CD4-positive, alpha-beta T cell treated with Interleukin-6 for 4 hours (primary cell): ENCODE data around the gene UBXN7.
"Not testable (repeated sequence)": the region's sequence is repeated elsewhere in the genome, so short reads cannot be mapped to it uniquely, and the experiment has no call there.

ENCODE experiments used
- DNase-seq: peaks from one replicate; pipeline ENCODE4 v3.0.0-alpha.2; 2020; ENCODE audit warnings: mixed read lengths

The UBXN7 gene

DNA sequence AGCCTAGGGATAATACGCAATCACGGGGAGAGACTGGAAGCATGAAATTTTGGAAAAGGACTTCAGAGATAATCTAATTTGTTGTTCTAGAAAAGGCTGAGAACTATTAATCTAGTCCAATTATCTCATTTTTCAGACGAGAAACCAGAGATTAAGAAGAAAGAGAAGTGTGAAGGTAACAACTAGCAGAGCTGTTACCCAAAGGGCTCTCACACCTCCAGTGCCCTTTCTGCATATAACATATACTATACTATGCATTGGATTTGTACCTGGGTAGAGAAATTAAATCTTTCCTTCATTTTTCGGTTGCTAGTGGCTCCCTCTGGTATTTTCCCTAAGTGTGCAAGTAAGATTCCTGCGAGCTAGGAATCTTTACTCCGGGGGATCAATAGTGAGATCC is 80.7 kb downstream of the UBXN7 start:
- no peak for DNase-seq

DNA sequence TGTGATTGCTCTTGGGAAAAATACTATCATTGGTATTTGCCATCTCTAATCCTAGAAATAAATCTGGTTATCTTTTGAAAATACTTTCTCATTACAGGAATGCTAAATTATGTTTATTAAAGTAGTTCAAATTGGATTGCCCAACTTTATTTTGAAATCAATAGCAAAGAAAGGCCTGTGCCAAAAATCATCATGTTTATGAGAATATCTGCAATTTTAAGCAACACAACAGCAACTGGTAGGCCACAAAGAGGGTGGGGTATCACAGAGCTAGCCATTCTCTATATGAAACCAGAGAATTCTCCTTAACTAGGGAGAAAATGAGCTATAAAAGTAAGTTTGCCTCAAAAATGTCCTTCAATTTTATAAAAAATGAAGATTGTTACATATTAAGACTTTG is 82.2 kb downstream of the UBXN7 start:
- DNase-seq: no peak

DNA sequence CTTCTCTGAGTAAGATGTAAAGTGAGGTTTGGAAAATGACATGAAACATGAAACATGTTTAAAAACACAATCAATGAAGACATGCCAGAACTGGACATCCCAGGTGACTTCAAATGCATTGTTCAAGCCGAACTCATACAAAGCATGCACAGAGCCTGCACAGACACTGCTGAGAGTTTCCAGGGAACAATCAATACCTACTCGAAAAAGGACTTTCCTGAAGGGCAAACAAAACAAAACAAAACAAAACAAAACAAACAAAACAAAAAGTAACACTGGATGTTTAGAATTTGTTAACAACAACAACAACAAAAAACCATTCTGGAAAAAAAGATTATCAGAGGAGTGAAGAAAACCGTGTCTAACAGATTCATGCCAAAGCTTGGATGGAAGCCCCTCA is 83.5 kb downstream of the UBXN7 start:
- DNase-seq: no peak

DNA sequence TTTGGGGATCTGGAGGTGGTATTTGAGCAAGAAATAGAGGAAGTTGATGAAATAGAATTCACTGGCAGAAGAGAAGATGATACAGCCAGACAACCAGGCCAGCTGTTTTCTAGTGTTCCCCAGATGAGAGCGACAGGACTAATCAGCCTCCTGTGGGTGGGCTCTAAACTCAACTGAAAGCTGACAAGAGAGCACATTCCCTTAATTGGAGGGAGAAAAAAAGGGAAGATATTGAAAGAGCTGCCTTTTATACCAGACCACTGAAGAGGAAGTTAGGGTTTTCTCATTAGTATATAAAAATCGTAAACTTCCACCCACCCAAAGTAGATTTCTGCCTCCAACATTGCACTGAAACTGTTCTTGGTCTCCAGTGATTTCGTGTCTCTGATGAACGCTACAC is 87.6 kb downstream of the UBXN7 start:
- no peak for DNase-seq

DNA sequence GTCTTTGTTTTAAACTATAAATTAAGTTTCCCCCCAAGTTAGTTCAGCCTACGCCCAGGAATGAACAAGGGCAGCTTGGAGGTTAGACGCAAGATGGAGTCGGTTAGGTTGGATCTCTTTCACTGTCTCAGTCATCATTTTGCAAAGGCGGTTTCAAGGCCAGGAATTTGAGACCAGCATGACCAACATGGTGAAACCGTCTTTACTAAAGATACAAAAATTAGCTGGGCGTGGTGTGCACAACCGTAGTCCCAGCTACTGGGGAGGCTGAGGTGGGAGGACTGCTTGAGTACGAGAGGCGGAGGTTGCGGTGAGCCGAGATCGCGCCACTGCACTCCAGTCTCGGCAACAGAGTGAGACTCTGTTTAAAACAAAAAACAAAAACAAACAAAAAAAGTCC is 88.3 kb downstream of the UBXN7 start:
- not testable (repeated sequence) for DNase-seq

DNA sequence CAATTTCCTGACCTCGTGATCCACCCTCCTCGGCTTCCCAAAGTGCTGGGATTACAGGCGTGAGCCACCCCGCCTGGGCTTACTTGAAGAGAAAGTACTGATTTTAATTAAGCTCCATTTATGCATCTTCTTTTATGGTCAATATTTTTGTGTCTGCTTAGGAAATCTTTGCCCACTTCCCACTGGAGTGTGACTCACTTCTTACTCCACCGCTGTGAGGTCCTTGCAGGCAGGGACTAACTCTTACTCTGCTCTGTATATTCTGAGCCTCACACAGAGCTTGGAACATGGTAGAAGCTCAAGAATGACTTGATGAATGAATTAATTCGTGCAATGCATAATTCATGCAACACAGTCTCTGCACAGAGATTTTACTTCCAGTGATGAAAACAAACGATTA is 91.1 kb downstream of the UBXN7 start:
- DNase-seq: no peak

DNA sequence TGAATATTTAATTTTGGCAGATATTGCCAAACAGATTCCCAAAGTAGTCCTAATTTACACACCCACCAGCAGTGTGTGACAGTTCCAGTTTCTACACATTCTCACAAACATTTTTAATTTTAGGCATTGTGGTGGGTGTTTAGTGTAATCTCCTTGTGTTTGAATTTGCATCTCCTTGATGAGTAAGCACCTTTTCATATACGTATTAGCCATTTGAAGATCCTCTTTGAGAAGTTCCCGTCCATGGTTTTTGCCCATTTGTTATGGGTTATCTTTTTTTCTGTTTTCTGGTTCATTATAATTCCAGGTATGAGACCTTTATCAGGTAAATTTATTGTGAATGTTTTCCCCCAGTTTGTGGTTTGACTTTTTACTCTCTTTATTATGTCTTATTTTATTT is 91.8 kb downstream of the UBXN7 start:
- no peak for DNase-seq

DNA sequence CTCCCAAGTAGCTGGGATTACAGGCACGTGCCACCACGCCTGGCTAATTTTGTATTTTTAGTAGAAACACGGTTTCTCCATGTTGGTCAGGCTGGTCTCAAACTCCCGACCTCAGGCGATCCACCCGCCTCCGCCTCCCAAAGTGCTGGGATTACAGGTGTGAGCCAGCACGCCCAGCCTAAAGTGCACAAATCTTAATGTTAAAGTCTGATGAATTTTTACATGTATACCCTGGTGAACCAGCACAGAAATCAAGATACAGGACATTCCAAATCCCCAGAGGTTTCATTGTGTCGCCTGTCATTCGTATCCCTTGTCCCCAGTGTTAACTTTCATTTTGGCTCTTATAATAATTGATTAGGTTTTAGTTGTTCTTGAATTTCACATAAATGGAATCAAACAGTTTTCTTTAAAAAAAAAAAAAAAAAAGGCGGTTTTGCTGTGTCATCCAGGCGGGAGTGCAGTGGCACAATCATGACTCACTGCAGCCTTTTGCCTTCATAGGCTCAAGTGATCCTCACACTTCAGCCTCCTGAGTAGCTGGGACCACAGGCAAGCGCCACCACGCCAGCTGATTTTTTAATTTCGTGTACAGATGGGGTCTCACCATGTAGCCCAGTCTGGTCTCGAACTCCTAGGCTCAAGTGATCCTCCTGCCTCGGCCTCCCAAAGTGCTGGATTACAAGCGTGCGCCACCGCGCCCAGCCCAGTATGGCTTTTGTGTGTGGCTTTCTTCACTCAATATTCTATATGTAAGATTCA is 92.6 kb downstream of the UBXN7 start:
- no peak for DNase-seq

DNA sequence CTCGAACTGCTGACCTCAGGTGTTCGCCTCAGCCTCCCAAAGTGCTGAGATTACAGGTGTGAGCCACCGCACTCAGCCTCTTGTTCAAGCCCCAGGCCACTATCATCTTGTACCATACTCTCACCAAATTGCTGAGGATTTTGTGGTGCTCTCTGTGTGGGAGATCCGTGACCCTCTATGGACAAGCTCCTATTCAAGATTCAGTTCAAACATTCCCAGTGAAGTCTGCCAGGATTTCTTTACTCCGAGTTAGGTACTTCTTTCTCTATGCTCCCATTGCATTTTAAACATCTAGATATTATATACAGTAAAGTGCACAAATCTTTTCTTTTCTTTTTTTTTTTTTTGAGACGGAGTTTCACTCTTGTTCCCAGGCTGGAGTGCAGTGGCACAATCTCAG is 93.2 kb downstream of the UBXN7 start:
- DNase-seq: no peak

DNA sequence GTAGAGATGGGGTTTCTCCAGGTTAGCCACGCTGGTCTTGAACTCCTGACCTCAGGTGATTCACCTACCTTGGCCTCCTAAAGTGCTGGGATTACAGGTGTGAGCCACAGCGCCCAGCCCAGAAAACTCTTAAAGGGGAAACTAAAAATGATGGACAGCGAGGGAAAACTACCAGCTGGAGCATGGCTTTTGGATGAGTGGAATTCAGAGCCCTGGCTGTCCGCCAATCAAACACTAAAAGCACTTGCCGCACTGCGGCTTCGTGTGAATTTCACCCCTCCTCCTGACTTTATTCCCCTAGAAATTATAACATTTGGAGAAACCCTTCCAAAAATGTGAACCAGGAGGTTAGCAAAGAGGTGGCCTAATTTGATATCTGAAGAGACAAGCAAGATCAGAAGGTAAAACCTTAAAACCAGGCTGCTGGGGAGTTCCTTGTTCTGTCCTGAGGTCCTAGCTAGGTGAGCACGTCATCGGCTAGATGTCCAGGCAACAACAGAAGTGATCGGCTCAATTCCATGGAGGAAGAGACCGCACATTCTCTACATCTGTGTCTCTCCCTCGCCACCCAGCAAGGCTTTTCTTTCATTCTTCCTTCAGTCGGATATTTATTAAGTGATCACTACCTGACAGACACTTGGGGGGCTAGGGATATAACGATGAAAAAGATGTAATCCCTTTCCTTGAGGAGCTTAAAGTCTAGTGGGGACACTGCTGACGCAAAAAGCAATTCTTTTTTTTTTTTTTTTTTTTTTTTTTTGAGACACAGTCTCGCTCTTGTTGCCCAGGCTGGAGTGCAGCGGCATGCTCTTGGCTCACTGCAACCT is 95.7 kb downstream of the UBXN7 start:
- DNase-seq: no peak

DNA sequence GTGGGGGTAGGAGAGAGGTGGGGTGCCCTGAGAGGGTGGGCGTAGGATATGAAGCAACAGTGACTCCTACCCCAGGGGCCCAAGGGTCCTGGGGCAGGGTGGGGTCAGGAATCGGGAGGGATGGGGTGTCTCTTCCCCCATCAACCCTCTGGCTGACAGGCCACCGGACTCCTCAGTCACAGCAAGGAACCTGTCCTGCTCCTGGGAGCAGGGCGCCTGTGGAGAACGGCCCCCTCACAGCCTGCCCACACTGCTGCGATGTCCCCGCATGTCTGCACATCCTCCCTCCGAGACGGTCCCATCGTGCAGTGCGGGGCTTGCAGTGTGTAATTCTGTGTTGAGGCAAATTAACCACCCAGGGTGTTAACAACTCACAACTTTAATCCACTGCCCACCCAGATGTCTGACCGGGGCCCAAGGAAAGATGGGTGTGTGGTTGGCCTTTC is 96.7 kb downstream of the UBXN7 start:
- DNase-seq: no peak

DNA sequence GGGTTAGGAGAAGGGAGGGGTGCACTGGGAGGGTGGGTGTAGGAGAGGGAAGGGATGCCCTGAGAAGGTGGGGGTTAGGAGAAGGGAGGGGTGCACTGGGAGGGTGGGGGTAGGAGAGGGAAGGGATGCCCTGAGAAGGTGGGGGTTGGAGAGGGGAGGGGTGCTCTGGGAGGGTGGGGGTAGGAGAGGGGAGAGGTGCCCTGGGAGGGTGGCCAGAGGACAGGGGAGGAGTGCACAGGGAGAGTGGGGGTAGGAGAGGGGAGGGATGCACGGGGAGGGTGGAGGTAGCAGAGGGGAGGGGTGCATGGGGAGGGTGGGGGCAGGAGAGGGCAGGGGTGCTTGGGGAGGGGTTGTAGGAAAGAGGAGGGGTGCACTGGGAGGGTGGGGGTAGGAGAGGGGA is 97.2 kb downstream of the UBXN7 start:
- no peak for DNase-seq

DNA sequence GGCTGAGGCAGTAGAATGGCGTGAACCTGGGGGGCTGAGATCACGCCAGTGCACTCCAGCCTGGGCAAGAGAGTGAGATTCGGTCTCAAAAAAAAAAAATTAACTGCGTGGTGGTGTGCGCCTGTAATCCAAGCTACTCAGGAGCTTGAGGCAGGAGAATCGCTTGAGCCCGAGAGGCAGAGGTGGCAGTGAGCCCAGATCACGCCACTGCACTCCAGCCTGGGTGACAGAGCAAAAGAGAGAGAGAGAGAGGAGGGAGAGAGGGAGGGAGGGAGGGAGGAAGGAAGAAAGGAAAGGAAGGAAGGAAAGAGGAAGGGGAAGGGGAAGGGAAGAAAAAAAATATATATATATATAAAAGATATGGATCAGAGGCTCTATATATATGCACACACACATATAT is 100.1 kb downstream of the UBXN7 start:
- no peak for DNase-seq

DNA sequence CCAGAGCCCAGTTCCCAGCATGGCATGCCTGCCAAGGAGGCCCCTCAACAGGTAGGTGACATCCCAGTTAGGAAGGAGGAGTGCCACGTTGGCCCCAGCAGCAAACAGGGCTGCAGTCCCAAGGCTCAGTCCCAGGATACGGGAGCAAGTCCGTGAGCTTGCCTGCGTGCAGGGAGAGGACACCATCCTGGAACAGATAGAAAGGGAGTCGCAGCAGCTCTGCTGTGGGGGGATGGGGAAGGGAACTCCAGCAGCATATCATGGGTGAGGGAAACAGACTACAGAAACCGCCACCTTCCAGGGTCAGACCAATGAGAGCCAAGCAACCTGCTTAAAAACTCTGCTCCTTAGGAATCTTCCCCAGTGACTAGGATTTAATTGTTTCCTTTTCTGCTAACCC is 104.8 kb downstream of the UBXN7 start:
- DNase-seq: no peak

DNA sequence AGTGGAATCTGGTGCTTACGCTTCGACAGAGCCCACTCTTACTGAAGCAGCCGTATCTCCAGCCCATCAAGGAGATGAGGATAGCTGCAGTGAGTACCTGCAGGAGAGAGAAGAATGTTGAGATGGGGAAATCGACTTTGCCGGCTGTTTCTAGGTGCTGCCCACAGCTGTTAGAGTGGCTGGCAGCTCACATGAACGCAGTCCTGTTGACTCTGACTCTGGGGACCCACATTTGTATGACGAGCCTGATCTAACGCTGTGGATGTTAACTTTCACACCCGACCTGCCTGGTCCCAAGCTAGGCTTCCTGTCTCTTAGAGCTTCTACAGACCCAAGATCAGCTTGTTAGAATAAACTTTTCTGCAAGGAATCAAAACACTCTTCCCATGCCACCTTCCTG is 105.3 kb downstream of the UBXN7 start:
- DNase-seq: no peak

DNA sequence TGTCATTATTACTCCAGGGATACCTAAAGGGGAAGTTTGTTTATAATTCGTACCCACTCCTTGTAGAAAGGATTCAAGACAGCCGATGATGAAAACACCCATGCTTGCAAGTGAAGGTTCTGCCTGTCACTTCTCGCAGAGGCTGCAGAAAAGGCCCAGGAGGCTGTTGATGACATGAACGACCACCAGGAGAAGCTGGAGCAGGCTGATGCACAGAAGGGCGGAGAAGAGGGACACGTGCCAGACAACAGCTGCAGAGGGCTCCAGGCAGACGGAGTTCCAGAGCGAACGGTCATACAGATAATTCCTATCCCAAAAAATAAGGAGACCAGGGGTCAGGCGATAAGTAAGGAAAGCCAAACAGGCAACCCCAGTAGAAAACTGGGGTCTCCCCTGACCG is 108.5 kb downstream of the UBXN7 start:
- no peak for DNase-seq

DNA sequence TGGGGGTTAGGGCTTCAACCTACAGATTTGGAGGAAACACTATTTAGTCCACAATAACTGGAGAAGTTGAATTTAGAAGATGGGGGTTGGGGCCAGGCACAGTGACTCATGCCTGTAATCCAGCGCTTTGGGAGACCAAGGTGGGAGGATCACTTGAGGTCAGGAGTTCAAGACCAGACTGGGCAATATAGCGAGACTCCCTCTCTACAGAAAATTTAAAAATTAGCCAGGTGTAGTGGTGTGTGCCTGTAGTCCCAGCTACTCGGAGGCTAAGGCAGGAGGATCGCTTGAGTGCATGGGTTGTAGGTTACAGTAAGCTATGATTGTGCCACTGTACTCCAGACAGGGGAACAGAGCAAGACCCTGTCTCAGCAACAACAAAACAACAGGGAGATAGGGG is 109.2 kb downstream of the UBXN7 start:
- no peak for DNase-seq

DNA sequence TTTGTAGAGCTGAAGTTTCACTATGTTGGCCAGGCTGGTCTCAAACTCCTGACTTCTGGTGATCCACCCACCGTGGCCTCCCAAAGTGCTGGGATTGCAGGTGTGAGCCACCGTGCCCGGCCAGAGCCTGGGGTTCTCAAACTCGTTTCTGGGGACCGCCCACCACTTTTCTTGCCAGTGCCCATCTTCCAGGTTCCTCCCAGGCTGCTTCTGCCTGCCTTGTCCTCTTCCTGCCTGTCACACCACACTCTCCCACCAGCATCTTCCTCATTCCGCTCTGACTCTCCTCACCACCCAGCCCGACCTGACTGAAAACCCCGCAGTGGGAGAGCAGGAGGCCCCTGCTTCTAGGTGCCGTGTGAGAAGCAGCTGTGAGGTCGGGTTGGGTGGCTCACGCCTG is 111.1 kb downstream of the UBXN7 start:
- DNase-seq: no peak

DNA sequence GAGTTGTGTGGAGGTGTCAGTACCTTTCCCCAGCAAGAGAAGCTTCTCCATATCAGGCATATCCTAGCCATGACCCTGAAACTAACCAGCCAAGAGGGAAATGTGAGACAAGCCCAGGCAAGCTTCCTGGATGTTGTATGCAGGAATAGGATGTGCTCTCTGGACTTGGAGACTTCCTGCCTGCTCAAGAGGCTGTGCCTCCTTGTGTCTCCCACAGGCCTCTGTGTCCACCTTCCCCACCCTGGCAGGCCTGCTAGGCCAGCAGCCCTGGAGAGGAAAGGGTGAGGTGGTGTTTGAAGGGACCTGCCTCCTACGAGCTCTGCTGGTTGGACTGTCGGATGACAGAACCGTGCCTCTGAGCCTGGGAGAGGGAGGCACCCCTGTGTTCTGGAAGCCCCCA is 112.1 kb downstream of the UBXN7 start:
- DNase-seq: no peak

DNA sequence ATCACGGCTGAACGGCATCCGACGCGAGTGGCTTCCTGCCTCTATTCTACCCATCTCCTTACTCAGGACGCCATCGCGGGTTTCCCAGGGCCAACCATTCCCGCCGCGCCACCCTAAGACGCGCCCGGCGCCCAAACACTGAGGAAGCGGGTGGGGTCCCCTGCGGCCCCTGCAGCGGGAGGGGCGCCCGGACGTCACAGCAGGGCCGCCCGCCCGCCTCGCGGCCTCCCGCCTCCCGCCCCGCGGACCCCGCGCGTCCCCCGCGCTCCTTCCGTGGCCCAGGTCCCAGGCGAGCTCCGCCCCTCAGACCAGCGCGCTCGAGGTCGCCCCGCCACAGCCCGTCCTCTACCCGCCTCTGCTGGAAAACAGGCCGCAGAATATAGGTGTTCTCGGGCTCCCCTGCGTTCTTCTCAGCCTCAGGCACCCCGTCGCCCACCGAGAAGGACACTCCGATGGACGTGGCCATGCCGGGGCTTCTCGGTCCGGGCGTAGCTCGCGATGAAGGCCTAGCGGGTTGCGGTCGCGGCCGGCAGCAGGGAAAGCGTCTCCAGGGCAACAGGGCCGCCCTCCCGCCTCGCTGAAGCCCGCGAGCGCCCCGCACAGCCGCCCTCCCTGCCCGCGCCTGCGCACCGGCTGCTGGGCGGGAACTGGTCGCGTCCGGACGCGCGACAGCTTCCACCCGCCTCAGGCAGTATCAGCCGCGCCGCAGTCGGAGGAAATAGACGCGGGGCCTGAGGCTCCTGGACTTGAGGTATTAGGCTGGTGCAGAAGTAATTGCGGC is 114.3 kb downstream of the UBXN7 start, which contains the start of gene DYNLT2B:
Gene DYNLT2B (minus strand): TSS at position 554 of the 781 bp plus-strand sequence. CDS start 88 bp downstream, at position 466.
- DNase-seq: peak; percentile 90

DNA sequence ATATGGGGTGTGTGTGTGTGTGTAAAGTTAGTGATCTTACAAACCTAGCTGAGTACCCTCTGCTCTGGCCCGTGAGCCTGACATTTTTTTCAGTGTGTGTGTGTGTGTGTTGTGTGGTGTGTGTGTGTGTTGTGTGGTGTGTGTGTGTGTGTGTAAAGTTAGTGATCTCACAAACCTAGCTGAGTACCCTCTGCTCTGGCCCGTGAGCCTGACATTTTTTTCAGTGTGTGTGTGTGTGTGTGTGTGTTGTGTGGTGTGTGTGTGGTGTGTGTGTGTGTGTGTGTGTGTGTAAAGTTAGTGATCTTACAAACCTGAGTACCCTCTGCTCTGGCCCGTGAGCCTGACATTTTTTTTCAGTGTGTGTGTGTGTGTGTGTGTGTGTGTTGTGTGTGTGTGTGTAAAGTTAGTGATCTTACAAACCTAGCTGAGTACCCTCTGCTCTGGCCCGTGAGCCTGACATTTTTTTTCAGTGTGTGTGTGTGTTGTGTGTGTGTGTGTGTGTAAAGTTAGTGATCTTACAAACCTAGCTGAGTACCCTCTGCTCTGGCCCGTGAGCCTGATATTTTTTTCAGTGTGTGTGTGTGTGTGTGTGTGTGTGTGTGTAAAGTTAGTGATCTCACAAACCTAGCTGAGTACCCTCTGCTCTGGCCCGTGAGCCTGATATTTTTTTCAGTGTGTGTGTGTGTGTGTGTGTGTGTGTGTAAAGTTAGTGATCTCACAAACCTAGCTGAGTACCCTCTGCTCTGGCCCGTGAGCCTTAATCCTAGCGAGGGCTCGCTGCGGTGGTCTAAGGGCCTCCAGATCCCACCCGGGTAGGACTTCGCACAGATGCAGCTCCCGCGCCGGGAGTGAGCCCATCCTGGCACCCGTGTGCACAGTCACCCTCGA is 115.2 kb downstream of the UBXN7 start:
- not testable (repeated sequence) for DNase-seq

DNA sequence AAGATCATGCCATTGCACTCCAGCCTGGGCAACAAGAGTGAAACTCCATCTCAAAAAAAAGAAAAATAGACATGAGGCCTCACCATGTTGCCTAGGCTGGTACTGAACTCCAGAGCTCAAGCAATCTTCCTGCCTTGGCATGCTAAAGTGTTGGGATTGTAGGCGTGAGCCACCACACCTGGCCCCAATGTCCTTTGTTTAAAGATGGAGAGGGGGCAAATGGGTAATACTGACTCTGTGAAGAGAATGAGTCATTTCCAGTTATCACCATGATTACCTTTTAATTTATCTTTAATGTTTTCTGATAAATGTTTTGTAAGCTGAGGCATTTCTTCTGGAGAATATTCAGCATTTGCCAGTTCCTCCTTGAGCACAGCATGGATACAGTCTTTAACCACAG is 116.4 kb downstream of the UBXN7 start:
- DNase-seq: no peak
